BJ (cell line): ENCODE measurements around the gene STON2. TPM values are rescaled to one million over a fixed set of nuclear protein-coding genes. Genes with fewer than 3 reads are reported as not detected.

ENCODE experiments used
- CTCF ChIA-PET: fragments of 350-600 bp; formaldehyde crosslinking; extraction: SDS; loops from one replicate; lab custom pipeline; 2021; ENCODE audit warnings: antibody characterized with exemption, inconsistent platforms; lab: Yijun Ruan, JAX
- POLR2A ChIA-PET: fragments of 300-600 bp; sonication (Branson Sonifier 250); formaldehyde crosslinking; extraction: SDS; loops from one replicate; lab custom pipeline; 2021; ENCODE audit warnings: antibody characterized with exemption; lab: Charles Lee
- DNase-seq: peaks from one replicate; pipeline ENCODE4 v3.0.0-alpha.2; 2011; ENCODE audit warnings: low read depth
- H3K27me3 ChIP-seq: 2 replicates; pipeline ENCODE4 v1.6.0; 2011; ENCODE audit warnings: low read length; ENCODE audit not compliant: control insufficient read depth, insufficient read depth
- H3K36me3 ChIP-seq: 2 replicates; pipeline ENCODE4 v1.5.1; 2011; ENCODE audit warnings: low read length; ENCODE audit not compliant: control insufficient read depth, insufficient read depth
- H3K4me3 ChIP-seq: 2 replicates; pipeline ENCODE4 v1.5.1; 2011; ENCODE audit warnings: low read depth, mild to moderate bottlenecking, control low read depth, low read length
- polyA plus RNA-seq: library from polyadenylated mRNA; depleted of rRNA; stranded (reverse); fragments of >200 nt; gene quantifications from 2 replicates; pipeline ENCODE4 v1.2.3, GENCODE V29; 2011
- TF ChIP-seq, protein P1 (sequence below): IDR thresholded peaks from 2 replicates; pipeline ENCODE4 v1.5.1; 2011; ENCODE audit warnings: low read depth, mild to moderate bottlenecking, control low read depth, inconsistent platforms, low read length, moderate library complexity; ENCODE audit not compliant: insufficient read depth

Gene STON2
- polyA plus RNA-seq, 1 experiment: not detected

DNA sequence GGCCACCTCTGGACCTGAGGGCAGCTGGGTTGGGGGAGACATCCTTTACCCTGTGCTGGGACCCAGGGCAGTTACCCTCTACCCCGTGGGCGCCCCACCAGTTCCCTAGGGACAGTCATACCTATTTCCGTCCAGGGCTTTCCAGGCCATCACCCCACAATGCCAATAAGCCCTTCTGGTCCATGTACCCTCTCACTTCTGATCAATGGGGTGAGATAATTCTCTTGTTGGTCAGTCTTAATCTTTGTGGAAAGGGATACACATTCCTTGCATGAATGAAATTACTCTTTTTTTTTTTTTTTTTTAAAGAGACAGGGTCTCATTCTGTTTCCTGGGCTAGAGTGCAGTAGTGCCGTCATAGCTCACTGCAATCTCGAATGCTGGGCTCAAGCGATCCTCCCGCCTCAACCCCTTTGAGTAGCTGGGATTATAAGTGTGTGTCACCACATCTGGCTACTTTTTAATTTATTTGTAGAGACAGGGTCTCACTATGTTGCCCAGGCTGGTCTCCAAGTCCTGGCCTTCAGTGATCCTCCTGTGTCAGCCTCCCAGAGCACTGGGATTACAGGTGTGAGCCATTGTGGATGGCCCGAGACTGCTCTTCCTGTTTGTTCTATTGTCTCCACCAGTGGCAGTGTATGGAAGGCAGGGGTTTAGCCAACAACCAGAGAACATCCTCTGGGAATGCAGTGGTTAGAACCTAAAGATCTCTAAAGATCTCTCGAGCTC is 46.3 kb upstream of the STON2 start:
- POLR2A ChIA-PET: no interaction called here
- H3K4me3 ChIP-seq: no peak overlapping the region
- peaks cover 8% of the 10 kb centered on the region for H3K27me3 ChIP-seq
- no peak for DNase-seq
- TF ChIP-seq, protein P1, sequence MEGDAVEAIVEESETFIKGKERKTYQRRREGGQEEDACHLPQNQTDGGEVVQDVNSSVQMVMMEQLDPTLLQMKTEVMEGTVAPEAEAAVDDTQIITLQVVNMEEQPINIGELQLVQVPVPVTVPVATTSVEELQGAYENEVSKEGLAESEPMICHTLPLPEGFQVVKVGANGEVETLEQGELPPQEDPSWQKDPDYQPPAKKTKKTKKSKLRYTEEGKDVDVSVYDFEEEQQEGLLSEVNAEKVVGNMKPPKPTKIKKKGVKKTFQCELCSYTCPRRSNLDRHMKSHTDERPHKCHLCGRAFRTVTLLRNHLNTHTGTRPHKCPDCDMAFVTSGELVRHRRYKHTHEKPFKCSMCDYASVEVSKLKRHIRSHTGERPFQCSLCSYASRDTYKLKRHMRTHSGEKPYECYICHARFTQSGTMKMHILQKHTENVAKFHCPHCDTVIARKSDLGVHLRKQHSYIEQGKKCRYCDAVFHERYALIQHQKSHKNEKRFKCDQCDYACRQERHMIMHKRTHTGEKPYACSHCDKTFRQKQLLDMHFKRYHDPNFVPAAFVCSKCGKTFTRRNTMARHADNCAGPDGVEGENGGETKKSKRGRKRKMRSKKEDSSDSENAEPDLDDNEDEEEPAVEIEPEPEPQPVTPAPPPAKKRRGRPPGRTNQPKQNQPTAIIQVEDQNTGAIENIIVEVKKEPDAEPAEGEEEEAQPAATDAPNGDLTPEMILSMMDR: no peak
- H3K36me3 ChIP-seq: no peaks in the 10 kb centered on the region
- CTCF ChIA-PET: interaction anchor here (0.6 to 2.6 kb wide), 6 partner anchors 10 to 180 kb away, joined by 3 to 18 read pairs (median 3); no protein-coding TSS in a partner anchor

- CTCF ChIA-PET: interaction anchor here (1.1 to 1.2 kb wide), 2 partner anchors 11 to 155 kb away, joined by 3 to 4 read pairs; no protein-coding TSS in a partner anchor
- Histone ChIP-seq H3K4me3 (no peak overlapping the region), H3K27me3 (peaks cover 8% of the 10 kb centered on the region), H3K36me3 (no peaks in the 10 kb centered on the region)
- TF ChIP-seq, protein P1: no peak
- no peak for DNase-seq
- POLR2A ChIA-PET: no interaction called here
Observed at GRCh38 chr14:81441626-81442134, 41.6 kb upstream of the STON2 start.

DNA sequence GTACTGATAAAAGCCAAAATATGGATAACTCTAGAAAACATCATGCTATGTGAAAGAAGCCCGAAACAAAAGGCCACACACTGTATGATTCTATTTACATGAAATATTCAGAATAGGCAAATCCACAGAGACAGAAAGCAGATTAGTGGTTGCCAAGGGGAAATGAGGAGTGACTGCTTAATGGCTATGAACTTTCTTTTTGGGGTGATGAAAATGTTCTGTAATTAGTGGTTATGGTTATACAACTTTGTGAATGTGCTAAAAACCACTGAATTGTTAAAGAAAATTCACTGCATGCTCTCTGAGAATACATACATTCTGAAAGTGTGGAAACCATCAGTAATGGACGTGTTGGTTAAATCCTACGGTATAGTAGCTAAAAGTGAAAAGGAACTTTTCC is 39.9 kb upstream of the STON2 start:
- no peak for DNase-seq
- TF ChIP-seq, protein P1: no peak
- peaks cover 18% of the 10 kb centered on the region for H3K27me3 ChIP-seq
- CTCF ChIA-PET: interaction anchor here (1.0 to 2.0 kb wide), 4 partner anchors 10 to 170 kb away, joined by 3 to 7 read pairs (median 4); no protein-coding TSS in a partner anchor
- POLR2A ChIA-PET: no interaction called here
- no peak overlapping the region for H3K4me3 ChIP-seq
- no peaks in the 10 kb centered on the region for H3K36me3 ChIP-seq

DNA sequence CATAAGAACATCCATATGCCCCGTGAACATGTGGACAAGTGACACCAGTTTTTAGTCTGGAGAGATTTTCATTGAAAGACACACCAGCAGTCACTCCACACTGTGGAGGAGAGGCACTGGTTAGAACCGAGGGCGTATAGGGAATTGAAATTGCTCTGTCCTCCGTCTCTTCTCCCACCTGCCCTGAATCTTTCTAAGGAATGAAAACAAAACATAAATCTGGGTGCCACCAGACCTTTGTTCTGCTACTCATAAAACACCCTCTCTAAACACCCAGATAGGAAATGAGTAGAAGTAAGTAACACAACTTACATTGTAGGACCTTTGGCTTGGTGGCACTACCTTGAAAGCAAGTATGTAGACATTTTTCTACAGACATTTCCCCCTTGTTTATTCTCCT is 37.1 kb upstream of the STON2 start:
- ChIA-PET POLR2A (no interaction called here), CTCF (no interaction called here)
- no peak for DNase-seq
- Histone ChIP-seq H3K36me3 (no peaks in the 10 kb centered on the region), H3K4me3 (no peak overlapping the region), H3K27me3 (peaks cover 32% of the 10 kb centered on the region)
- TF ChIP-seq, protein P1: no peak

DNA sequence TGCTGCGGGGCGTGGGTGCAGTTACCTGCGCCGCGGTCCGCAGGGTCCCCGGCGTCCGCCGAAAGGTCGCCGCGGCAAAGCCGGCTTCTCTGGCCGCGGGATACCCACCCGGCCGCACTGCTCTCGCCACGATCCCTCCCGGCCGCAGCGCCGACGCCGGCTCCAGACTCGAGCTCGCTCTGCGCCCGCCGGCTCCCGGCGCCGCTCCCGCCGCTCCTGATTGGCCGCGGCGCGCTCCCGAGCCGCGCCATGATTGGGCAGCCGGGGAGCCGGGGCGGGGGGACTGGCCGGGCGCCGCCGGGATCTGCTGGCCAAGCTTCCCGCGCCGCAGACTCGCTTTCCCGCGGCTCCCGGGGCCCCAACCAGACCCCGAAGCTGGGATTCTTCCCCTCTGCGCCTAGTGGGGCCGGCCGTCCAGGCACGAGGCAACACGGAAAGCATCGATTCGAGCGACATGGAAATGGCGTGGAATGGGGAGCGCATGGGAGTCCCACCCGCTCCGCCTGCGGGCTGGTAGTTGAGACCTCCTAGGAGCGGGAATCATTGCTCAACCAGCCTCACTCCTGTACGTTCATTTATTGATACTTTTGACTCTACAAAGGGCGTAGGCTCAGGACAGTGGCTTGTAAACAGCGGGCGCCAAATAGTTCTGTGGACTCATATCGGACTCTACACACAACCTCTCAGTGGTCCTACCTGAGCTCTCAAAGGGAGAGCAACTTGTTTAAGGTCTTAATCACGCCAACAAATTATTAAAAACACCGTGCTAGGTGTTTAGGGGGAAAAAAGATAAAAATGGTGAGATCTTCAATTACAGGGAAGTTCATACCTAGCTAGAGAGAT is 36.4 kb upstream of the STON2 start:
- POLR2A ChIA-PET: interaction anchor here (0.7 kb wide), 1 partner anchor 92 kb away, joined by 3 read pairs; no protein-coding TSS in a partner anchor

More for the DNA sequence above, 36.4 kb upstream of the STON2 start:
- Histone ChIP-seq H3K27me3 (peaks cover 32% of the 10 kb centered on the region), H3K4me3 (peak overlapping the region; percentile 35), H3K36me3 (no peaks in the 10 kb centered on the region)
- CTCF ChIA-PET: interaction anchor here (1.0 kb wide), 1 partner anchor 10 kb away, joined by 3 read pairs; no protein-coding TSS in a partner anchor
- TF ChIP-seq, protein P1: no peak
- no peak for DNase-seq
